GM19372 (cell line): ENCODE data around the gene LSR.
"Not testable (repeated sequence)": the region's sequence is repeated elsewhere in the genome, so short reads cannot be mapped to it uniquely, and the experiment has no call there.

Experiments used
- ATAC-seq: cut with Tn5 transposase; IDR thresholded peaks from one replicate; pipeline ENCODE4 v1.9.1; 2021; ENCODE audit warnings: mild to moderate bottlenecking, low read depth, moderate library complexity; ENCODE audit not compliant: unreplicated experiment

LSR gene

DNA sequence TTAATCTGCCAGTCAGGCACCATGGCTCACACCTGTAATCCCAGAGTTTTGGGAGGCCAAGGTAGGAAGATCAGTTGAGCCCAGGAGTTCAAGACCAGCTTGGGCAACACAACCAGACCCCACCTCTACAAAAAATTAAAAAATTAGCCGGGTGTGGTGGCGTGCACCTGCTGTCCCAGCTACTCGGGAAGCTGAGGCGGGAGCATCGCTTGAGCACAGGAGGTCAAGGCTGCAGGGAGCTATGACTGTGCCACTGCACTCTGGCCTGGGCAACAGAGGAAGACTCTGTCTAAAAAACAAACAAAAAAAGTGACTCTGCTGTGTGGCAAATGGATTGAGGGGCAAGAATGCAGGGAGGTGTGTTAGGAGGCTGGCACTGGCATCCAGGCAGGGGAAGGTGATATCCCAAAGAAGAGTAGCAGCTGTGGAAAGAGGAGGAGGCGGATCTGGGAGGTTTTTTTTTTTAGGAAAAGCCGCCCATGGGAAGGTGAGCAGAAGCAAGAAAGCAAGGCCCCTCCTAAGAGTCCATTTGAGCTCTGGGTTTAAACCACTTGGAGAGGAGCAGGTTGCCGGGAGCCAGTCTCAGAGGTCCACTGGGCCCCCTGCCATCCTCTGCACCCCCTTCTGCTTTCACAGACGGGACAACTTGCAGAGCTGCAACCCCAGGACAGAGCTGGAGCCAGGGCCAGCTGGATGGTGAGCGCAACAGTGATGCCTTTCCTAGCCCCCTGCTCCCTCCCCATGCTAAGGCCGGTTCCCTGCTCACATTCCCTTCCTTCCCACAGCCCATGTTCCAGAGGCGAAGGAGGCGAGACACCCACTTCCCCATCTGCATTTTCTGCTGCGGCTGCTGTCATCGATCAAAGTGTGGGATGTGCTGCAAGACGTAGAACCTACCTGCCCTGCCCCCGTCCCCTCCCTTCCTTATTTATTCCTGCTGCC, 35.6 kb downstream of the LSR start:
- ATAC-seq: no peak

GRCh38 chr19:35285095-35285449, 36.3 kb downstream of the LSR start:
- no peak for ATAC-seq

DNA sequence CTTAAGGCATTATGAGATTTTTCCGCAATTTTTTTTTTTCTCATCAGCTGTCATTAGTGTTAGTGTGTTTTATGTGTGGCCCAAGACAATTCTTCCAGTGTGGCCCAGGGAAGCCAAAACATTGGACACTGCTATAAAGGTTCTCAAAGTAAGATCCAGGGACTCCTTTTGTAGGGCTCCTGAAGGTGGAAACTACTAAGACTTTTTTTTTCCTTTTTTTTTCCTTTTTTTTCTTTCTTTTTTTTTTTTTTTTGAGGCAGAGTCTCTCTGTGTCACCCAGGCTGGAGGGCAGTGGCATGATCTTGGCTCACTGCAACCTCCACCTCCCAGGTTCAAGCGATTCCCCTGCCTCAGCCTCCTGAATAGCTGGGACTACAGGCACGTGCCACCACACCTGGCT, 36.7 kb downstream of the LSR start:
- ATAC-seq: not testable (repeated sequence)

- not testable (repeated sequence) for ATAC-seq
Measured at GRCh38 chr19:35286101-35286500, 37.3 kb downstream of the LSR start.

DNA sequence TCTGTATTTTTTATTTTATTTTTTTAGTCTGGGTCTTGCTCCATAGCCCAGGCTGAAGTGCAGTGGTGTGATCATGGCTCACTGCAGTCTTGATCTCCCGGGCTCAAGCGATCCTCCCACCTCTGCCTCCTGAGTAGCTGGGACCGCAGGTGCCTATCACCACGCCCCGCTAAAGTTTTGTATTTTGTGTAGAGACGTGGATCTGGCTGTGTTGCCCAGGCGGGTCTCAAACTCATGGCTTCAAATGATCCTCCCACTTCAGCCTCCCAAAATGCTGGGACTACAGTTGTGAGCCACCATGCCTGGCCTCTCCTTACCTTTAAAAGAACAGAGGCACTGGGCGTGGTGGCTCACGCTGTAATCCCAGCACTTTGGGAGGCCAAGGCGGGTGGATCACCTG, 38.9 kb downstream of the LSR start:
- no peak for ATAC-seq

DNA sequence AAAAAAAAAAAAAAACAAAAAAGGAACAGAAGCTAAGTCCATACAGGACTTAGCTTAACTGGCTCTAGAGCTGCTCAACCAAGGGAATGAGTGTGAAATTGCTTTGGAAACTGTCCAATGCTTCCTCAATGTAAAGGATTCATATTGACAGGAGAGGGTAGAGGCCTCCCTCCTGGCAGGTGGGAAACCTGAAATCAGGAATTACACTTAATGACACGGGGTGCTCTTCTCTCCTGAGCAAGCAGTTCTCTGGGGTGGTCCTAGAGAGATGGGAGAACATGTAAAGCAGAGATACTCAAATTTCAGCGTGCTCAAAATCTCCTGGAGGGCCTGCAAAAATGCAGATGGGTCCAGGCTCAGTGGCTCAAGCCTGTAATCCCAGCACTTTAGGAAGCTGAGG, 39.5 kb downstream of the LSR start:
- no peak for ATAC-seq

DNA sequence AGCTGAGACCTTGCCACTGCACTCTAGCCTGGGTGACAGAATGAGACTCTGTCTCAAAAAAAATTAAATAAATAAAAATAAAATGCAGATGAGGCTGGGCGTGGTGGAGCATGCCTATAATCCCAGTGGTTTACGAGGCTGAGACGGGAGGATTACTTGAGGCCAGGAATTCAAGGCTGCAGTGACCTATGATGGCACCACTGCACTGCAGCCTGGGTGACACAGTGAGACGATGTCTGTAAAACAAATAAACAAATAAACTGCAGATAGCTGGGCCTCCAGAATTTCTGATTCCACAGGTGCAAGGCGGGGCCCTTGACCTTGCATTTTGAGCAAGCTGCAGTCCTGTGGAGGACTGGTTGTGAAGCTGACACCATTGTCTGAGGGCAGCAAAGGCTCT, 40.1 kb downstream of the LSR start:
- ATAC-seq: no peak

- no peak for ATAC-seq
Measured at GRCh38 chr19:35290381-35291127, 41.8 kb downstream of the LSR start.

GRCh38 chr19:35291259-35291658, 42.5 kb downstream of the LSR start:
- no peak for ATAC-seq

DNA sequence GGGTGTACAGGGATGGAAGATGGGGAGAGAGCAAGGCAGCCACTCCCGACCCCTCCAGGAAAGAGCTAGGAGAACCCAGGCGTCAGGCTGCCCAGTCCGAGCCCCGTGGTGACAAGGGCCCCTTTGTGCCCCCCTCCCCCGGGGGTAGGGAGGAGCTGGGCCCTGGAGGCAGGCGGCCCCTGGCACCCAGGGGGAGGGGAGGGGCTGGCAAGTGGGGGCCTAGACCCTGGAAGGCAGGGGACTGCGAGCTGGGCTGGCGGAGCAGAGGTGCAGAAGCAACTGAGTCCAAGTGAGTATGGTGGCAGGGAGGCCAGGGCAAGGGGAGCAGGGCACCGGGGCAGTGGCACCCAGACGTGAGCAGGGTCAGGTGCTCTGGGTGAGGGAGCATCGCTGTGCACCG, 43.1 kb downstream of the LSR start, which contains the start of gene MAG:
Gene MAG, plus strand, starts transcription at position 246 of the 400 bp plus-strand sequence. CDS start 3,248 bp downstream, outside the sequence.
- ATAC-seq: no peak

DNA sequence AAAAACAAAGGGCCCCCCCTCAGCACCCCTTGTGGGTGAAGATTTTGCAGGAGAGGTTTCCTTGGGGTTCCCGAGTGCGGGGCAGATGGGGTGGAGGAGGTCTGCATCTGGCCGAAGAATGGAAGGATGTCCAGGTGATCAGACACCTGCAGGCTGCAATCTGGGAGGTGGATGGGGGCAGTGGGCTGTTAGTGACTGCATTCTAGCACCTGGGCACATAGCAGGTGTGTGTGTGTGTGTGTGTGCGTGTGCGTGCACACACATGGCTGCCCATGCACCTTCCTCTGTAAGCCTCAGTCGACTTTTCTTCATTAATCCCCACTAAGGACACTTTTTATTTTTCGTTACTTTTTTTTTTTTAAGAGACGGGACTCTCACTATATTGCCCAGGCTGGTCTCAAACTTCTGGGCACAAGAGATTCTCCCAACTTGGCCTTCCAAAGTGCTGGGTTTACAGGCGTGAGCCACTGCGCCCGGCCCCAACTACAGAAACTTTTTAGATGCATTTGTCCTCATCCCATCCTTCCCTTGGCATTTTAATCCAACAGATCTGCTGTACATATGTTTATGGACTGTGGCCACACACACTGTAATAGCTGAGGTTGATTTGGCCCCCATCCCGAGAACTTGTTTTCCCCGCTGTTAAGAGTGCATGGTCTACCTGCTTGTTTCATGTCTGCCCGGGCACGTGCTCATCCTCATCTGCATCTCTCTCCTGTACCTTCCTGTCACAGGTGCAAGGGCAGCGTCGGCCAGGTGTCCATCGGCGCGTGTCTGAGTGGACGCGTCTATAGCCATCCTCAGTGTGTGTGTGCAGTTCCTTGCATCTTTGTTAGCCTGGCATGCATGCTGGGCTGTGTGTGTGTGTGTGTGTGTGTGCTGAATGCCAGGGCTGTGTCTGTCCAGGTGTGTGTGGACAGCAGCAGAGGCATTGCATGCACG, 43.9 kb downstream of the LSR start:
- ATAC-seq: no peak

GRCh38 chr19:35293363-35293739, 44.5 kb downstream of the LSR start:
- ATAC-seq: no peak

- no peak for ATAC-seq
Measured at GRCh38 chr19:35293808-35294207, 45.0 kb downstream of the LSR start.

GRCh38 chr19:35294328-35294727, 45.5 kb downstream of the LSR start:
- ATAC-seq: no peak

DNA sequence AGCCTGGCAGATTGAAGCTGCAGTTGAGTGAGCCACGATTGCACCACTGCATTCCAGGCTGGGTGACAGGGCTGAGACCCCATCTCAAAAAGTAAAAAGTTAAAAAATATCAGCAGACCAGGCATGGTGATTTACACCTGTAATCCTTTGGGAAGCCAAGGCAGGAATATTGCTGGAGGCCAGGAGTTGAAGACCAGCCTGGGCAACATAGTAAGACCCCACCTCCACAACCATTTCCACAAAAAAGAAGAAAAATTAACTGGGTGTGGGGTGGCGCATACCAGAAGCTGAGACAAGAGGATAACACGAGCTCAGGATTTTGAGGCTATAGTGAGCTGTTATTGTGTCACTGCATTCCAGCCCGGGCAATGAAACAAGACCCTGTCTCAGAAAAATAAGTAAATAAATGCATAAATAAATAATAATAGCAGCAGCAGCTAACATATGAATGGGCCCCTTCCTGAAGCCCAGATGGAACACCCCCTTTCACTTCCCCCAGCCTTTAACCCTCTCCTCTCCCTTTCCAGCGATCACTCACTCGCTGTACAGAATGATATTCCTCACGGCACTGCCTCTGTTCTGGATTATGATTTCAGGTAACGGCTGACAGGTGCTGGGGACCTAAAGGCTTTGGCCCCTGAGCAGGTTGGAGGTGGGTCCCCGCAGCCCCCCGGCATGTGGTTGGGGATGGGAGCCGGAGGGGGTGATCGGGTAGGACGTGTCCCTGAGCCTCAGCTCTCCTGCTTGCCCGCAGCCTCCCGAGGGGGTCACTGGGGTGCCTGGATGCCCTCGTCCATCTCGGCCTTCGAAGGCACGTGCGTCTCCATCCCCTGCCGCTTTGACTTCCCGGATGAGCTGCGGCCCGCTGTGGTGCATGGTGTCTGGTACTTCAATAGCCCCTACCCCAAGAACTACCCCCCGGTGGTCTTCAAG, 46.3 kb downstream of the LSR start:
- ATAC-seq: no peak

DNA sequence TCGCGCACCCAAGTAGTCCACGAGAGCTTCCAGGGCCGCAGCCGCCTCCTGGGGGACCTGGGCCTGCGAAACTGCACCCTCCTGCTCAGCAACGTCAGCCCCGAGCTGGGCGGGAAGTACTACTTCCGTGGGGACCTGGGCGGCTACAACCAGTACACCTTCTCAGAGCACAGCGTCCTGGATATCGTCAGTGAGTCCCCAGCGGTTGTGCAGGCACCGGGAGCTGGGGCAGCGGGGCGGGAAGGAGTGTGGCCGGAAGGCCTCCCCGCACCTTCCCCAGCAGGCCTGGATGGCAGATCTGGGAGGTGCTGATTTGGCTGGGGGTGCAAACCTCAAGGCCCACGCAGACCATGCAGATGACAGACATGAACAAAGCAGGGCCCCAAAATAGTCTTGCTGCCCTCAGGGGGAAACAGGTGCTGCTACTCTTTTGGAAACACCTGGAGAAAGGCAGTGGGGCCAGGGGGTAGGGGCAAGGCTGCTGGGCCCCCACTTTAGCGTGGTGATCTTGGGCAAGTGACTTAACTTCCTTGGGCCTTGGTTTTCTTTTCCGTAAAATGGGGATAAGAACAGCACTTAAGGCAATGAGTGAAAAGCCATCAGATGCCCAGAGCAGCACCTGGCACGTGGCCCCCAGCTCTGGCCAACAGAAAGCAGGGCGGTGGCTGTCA, 47.1 kb downstream of the LSR start:
- no peak for ATAC-seq

DNA sequence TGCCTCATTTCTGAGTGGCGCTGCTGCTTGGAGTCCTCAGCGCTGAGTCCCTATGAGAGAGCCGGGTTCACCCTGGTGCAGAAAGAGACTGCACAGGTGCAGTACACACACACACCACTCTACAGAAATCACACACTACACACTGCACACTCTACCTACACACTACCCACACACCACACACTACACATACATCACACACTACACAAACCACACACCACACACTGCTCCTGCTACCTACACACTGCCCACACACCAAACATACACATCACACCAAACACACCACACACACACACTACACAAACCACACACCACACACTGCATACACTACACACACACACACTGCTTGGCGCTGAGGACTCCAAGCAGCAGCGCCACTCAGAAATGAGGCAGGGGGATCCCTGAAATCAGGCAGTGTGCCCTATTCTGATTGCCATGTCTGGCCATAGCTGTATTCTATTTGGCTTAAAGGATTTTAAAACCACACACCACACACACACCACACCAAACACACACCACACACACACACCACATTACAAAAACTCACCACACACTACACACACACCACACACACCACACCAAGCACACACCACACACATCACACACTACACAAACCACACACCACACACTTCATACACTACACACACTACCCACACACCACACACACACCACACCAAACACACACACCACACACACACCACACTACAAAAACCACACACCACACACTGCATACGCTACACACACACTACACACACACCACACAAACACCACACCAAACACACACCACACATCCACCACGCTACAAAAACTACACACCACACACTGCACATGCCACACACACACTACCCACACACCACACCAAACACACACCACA, 48.1 kb downstream of the LSR start:
- ATAC-seq: no peak

- no peak for ATAC-seq
Measured at GRCh38 chr19:35297515-35297848, 48.7 kb downstream of the LSR start.
